CD1c-positive myeloid dendritic cell (primary cell): Measurements from ENCODE around the gene LRMDA.
"Not testable (repeated sequence)": the region's sequence is repeated elsewhere in the genome, so short reads cannot be mapped to it uniquely, and the experiment has no call there.

Source experiments
- DNase-seq: peaks from one replicate; pipeline ENCODE4 v3.0.0-alpha.2; 2016; ENCODE audit errors: extremely low spot score

LRMDA gene

GRCh38 chr10:76550806-76551205, 1119.4 kb downstream of the LRMDA start:
- DNase-seq: no peak

- no peak for DNase-seq
These were observed 1120.9 kb downstream of the LRMDA start for GRCh38 chr10:76552091-76552873.

GRCh38 chr10:76553263-76554032, 1122.0 kb downstream of the LRMDA start:
- no peak for DNase-seq

- no peak for DNase-seq
These were observed 1122.6 kb downstream of the LRMDA start for GRCh38 chr10:76554033-76554408.

GRCh38 chr10:76554478-76554877, 1123.1 kb downstream of the LRMDA start:
- DNase-seq: no peak

GRCh38 chr10:76555067-76555670, 1123.7 kb downstream of the LRMDA start:
- no peak for DNase-seq

- no peak for DNase-seq
These were observed 1125.9 kb downstream of the LRMDA start for GRCh38 chr10:76557366-76557765.

- DNase-seq: no peak
These were observed 1127.2 kb downstream of the LRMDA start for GRCh38 chr10:76558586-76558985.

GRCh38 chr10:76558996-76559891, 1127.8 kb downstream of the LRMDA start:
- no peak for DNase-seq

GRCh38 chr10:76559892-76560220, 1128.4 kb downstream of the LRMDA start:
- DNase-seq: no peak

- no peak for DNase-seq
These were observed 1128.9 kb downstream of the LRMDA start for GRCh38 chr10:76560338-76560737.

- DNase-seq: no peak
These were observed 1131.9 kb downstream of the LRMDA start for GRCh38 chr10:76563286-76563685.

GRCh38 chr10:76572021-76572420, 1140.6 kb downstream of the LRMDA start:
- no peak for DNase-seq

GRCh38 chr10:76576276-76576962, 1145.0 kb downstream of the LRMDA start:
- DNase-seq: no peak

- DNase-seq: no peak
These were observed 1146.0 kb downstream of the LRMDA start for GRCh38 chr10:76577455-76577854.

- no peak for DNase-seq
These were observed 1150.3 kb downstream of the LRMDA start for GRCh38 chr10:76581506-76582256.

GRCh38 chr10:76582531-76582930, 1151.1 kb downstream of the LRMDA start:
- no peak for DNase-seq

- DNase-seq: no peak
These were observed 1152.3 kb downstream of the LRMDA start for GRCh38 chr10:76583711-76584161.

- not testable (repeated sequence) for DNase-seq
These were observed 1153.0 kb downstream of the LRMDA start for GRCh38 chr10:76584466-76584865.
